SK-N-SH treated with all-trans-retinoic acid at 6 μM for 48 hours (cell line): ENCODE measurements around the gene CTTNBP2.

Source experiments
- ATAC-seq: fragments of 200-7000 bp; cut with Tn5 transposase; 3 replicates; pipeline ENCODE4 v1.9.1; 2020; ENCODE audit warnings: mild to moderate bottlenecking, moderate library complexity
- ARNTL ChIP-seq: fragments of 450-650 bp; formaldehyde crosslinking; IDR thresholded peaks from 2 replicates; pipeline ENCODE4 v1.5.0; 2020; ENCODE audit warnings: low read depth, mild to moderate bottlenecking, moderate library complexity, borderline replicate concordance
- BACH2 ChIP-seq: fragments of 250-450 bp; sonication (Bioruptor Pico); IDR thresholded peaks from 2 replicates; pipeline ENCODE4 v1.9.0; 2021; ENCODE audit warnings: mild to moderate bottlenecking, borderline replicate concordance
- CREB5 ChIP-seq: fragments of 250-450 bp; sonication (Bioruptor Pico); IDR thresholded peaks from 2 replicates; pipeline ENCODE4 v1.5.1; 2020; ENCODE audit warnings: low read depth, mild to moderate bottlenecking, moderate library complexity
- CSDC2 ChIP-seq: fragments of 250-450 bp; sonication (Bioruptor Pico); IDR thresholded peaks from 2 replicates; pipeline ENCODE4 v1.5.0; 2020; ENCODE audit warnings: mild to moderate bottlenecking, moderate library complexity
- CSRNP3 ChIP-seq: fragments of 250-450 bp; sonication (Bioruptor Pico); IDR thresholded peaks from 2 replicates; pipeline ENCODE4 v1.5.1; 2021; ENCODE audit warnings: mild to moderate bottlenecking, moderate library complexity
- ESRRG ChIP-seq: fragments of 250-450 bp; sonication (Bioruptor Pico); IDR thresholded peaks from 2 replicates; pipeline ENCODE4 v1.6.1; 2021; ENCODE audit warnings: mild to moderate bottlenecking
- GLIS3 ChIP-seq: fragments of 250-450 bp; sonication (Bioruptor Pico); IDR thresholded peaks from 2 replicates; pipeline ENCODE4 v1.5.0; 2020; ENCODE audit warnings: mild to moderate bottlenecking, moderate library complexity
- ISL1 ChIP-seq: fragments of 250-450 bp; sonication (Bioruptor Pico); IDR thresholded peaks from 2 replicates; pipeline ENCODE4 v2.1.2; 2022; ENCODE audit warnings: mild to moderate bottlenecking, moderate library complexity
- OSR1 ChIP-seq: fragments of 250-450 bp; sonication (Bioruptor Pico); IDR thresholded peaks from 2 replicates; pipeline ENCODE4 v1.8.0; 2022; ENCODE audit warnings: moderate library complexity, mild to moderate bottlenecking, inconsistent platforms
- PATZ1 ChIP-seq: fragments of 250-450 bp; sonication (Bioruptor Pico); IDR thresholded peaks from 2 replicates; pipeline ENCODE4 v1.8.0; 2020; ENCODE audit warnings: mild to moderate bottlenecking, moderate library complexity, borderline replicate concordance
- RARB ChIP-seq: fragments of 250-450 bp; sonication (Bioruptor Pico); IDR thresholded peaks from 2 replicates; pipeline ENCODE4 v1.8.0; 2021; ENCODE audit warnings: mild to moderate bottlenecking, moderate library complexity
- SNAI2 ChIP-seq: fragments of 250-450 bp; sonication (Bioruptor Pico); IDR thresholded peaks from 2 replicates; pipeline ENCODE4 v1.5.0; 2020; ENCODE audit warnings: mild to moderate bottlenecking, moderate library complexity
- TOX ChIP-seq: fragments of 250-450 bp; sonication (Bioruptor Pico); IDR thresholded peaks from 2 replicates; pipeline ENCODE4 v1.8.0; 2021; ENCODE audit warnings: mild to moderate bottlenecking, moderate library complexity, borderline replicate concordance
- ZC3H10 ChIP-seq: fragments of 250-450 bp; sonication (Bioruptor Pico); IDR thresholded peaks from 2 replicates; pipeline ENCODE4 v1.5.1; 2021; ENCODE audit warnings: mild to moderate bottlenecking, moderate library complexity
- ZFP3 ChIP-seq: fragments of 250-450 bp; sonication (Bioruptor Pico); IDR thresholded peaks from 2 replicates; pipeline ENCODE4 v1.5.0; 2020; ENCODE audit warnings: mild to moderate bottlenecking, moderate library complexity
- ZNF565 ChIP-seq: fragments of 450-650 bp; formaldehyde crosslinking; conservative IDR thresholded peaks from 2 replicates; pipeline ENCODE4 v1.5.0; 2020; ENCODE audit warnings: low read depth, mild to moderate bottlenecking, moderate library complexity
- ZNF70 ChIP-seq: fragments of 450-650 bp; formaldehyde crosslinking; IDR thresholded peaks from 2 replicates; pipeline ENCODE4 v1.5.0; 2020; ENCODE audit warnings: mild to moderate bottlenecking, moderate library complexity
- ZNF8 ChIP-seq: fragments of 450-650 bp; formaldehyde crosslinking; IDR thresholded peaks from 2 replicates; pipeline ENCODE4 v1.5.0; 2020; ENCODE audit warnings: mild to moderate bottlenecking, moderate library complexity
- TF ChIP-seq, protein P1 (sequence below): fragments of 250-450 bp; sonication (Bioruptor Pico); IDR thresholded peaks from 2 replicates; pipeline ENCODE4 v1.8.0; 2021; ENCODE audit warnings: low read depth, mild to moderate bottlenecking, moderate library complexity, borderline replicate concordance
- TF ChIP-seq, protein P2 (sequence below): fragments of 250-450 bp; sonication (Bioruptor Pico); IDR thresholded peaks from 2 replicates; pipeline ENCODE4 v1.5.0; 2020; ENCODE audit warnings: mild to moderate bottlenecking, moderate library complexity

The CTTNBP2 gene

DNA sequence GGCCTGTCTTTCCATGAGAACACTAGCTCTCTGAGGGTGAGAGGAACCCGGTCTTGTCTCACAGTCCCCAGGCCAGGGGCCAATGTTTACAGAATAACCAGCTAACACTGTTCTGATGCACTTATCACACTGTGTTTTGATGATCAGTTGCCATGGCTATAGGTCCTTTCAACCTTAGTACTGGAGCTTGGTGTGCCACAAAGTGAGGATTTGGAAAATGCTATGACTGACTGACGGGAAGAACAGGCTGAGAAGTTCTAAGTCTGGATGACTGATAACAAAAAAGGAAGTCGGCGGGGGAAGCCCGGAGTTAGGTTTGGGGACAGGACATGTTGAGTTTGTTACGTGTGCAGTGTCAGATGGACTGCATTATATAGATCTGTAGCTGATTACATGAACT is 141.8 kb downstream of the CTTNBP2 start:
- no peak for ATAC-seq

DNA sequence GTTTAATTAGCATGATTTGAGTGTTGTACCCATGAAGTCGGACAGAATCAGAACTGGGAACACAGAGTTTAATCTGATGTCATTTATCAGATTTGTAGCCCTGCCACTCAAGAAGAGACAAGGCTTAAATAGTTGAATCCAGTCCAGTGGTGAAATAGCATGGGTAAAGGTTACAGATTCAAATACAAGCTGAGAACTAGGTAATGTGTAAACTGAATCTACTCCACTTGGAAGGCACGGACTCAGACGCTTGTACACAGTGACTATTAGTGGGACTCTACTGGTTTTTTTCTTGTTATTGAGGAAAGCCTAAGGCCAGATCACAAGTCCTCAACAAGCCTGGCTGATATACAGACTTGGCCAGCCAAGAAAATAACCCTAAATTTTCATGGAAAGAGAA is 142.9 kb downstream of the CTTNBP2 start:
- ATAC-seq: no peak
- TF ChIP-seq RARB (CRISPR knock-in tag) (no peak), ESRRG (CRISPR knock-in tag) (no peak), ZNF565 (CRISPR knock-in tag) (no peak), ZNF8 (CRISPR knock-in tag) (no peak), OSR1 (no peak), ZNF70 (CRISPR knock-in tag) (no peak), TOX (no peak), ARNTL (CRISPR knock-in tag) (no peak), ISL1 (CRISPR knock-in tag) (no peak), ZC3H10 (CRISPR knock-in tag) (no peak), CSDC2 (CRISPR knock-in tag) (no peak)
- TF ChIP-seq, all 23 proteins: peak for 0

More for the DNA sequence above, 141.8 kb downstream of the CTTNBP2 start:
- TF ChIP-seq PATZ1 (CRISPR knock-in tag) (no peak), ISL1 (CRISPR knock-in tag) (no peak), SNAI2 (no peak), CREB5 (CRISPR knock-in tag) (no peak), GLIS3 (CRISPR knock-in tag) (no peak), ZC3H10 (CRISPR knock-in tag) (no peak), OSR1 (no peak), TOX (no peak), ZFP3 (no peak)
- TF ChIP-seq, protein P1, sequence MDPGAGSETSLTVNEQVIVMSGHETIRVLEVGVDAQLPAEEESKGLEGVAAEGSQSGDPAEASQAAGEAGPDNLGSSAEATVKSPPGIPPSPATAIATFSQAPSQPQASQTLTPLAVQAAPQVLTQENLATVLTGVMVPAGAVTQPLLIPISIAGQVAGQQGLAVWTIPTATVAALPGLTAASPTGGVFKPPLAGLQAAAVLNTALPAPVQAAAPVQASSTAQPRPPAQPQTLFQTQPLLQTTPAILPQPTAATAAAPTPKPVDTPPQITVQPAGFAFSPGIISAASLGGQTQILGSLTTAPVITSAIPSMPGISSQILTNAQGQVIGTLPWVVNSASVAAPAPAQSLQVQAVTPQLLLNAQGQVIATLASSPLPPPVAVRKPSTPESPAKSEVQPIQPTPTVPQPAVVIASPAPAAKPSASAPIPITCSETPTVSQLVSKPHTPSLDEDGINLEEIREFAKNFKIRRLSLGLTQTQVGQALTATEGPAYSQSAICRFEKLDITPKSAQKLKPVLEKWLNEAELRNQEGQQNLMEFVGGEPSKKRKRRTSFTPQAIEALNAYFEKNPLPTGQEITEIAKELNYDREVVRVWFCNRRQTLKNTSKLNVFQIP (CRISPR knock-in tag): no peak

DNA sequence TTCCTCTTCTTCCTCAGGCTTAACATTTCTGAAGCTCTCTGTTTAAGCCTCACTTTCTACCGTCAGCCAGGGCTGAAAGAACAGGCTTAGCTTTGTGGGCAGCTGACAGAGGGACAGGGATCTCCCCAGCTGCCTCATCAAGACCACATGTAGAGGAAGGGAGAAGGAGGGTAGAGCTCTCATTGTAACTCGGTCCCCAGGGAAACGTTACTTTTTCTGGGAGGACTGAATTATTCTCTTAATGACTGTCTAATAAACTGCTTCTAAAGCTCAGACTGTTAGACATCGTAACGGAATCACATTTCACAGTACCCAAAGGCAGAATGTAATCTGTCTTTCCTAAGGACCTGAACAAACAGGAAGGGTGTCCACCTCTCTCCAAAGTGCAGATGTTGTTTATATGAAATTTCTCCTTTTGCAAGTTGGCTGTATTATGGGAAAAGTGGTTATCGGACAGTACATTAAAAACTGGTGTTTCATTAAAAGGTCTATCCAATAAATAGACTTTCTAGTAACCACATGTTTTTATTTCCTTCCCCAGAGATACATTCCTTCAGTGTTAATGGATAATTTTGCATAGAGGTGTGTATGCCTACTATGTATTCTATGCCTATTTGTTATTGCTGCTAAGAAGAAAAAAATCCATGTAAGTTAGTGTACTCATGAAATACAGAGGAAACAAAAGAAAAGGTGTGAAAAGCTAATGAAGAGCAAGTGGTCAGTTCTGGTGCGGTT is 144.2 kb downstream of the CTTNBP2 start:
- no peak for ATAC-seq
- no peak for TF ChIP-seq CSRNP3 (CRISPR knock-in tag)
- TF ChIP-seq PATZ1 (CRISPR knock-in tag): no peak
- no peak for TF ChIP-seq OSR1
- TF ChIP-seq, protein P2, sequence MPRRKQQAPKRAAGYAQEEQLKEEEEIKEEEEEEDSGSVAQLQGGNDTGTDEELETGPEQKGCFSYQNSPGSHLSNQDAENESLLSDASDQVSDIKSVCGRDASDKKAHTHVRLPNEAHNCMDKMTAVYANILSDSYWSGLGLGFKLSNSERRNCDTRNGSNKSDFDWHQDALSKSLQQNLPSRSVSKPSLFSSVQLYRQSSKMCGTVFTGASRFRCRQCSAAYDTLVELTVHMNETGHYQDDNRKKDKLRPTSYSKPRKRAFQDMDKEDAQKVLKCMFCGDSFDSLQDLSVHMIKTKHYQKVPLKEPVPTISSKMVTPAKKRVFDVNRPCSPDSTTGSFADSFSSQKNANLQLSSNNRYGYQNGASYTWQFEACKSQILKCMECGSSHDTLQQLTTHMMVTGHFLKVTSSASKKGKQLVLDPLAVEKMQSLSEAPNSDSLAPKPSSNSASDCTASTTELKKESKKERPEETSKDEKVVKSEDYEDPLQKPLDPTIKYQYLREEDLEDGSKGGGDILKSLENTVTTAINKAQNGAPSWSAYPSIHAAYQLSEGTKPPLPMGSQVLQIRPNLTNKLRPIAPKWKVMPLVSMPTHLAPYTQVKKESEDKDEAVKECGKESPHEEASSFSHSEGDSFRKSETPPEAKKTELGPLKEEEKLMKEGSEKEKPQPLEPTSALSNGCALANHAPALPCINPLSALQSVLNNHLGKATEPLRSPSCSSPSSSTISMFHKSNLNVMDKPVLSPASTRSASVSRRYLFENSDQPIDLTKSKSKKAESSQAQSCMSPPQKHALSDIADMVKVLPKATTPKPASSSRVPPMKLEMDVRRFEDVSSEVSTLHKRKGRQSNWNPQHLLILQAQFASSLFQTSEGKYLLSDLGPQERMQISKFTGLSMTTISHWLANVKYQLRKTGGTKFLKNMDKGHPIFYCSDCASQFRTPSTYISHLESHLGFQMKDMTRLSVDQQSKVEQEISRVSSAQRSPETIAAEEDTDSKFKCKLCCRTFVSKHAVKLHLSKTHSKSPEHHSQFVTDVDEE (CRISPR knock-in tag): no peak
- no peak for TF ChIP-seq ZNF565 (CRISPR knock-in tag)
- TF ChIP-seq ZC3H10 (CRISPR knock-in tag): no peak
- no peak for TF ChIP-seq BACH2 (CRISPR knock-in tag)
- no peak for TF ChIP-seq ZNF70 (CRISPR knock-in tag)
- TF ChIP-seq GLIS3 (CRISPR knock-in tag): no peak
- no peak for TF ChIP-seq ZFP3
- TF ChIP-seq SNAI2: no peak
- TF ChIP-seq, protein P1 (CRISPR knock-in tag): no peak
